SU-DHL-6 (cell line): Measurements from ENCODE around the gene C1QTNF6.

ENCODE experiments used
- H2AFZ ChIP-seq: fragments of 200-600 bp; sonication (generic); 2 replicates; pipeline ENCODE4 v1.6.1; 2014; ENCODE audit warnings: low read depth, mild to moderate bottlenecking, moderate library complexity, mixed read lengths, antibody characterized with exemption, low read length; ENCODE audit not compliant: severe bottlenecking
- H3F3A ChIP-seq: fragments of 200-600 bp; shearing (Covaris generic); 2 replicates; pipeline ENCODE4 v1.6.0; 2016; ENCODE audit warnings: antibody characterized with exemption, mild to moderate bottlenecking; ENCODE audit not compliant: insufficient read depth
- H3K27ac ChIP-seq: fragments of 200-600 bp; sonication (generic); 2 replicates; pipeline ENCODE4 v1.5.1; 2016; ENCODE audit warnings: low read depth, mild to moderate bottlenecking, low read length, moderate library complexity, mixed read lengths
- H3K27me3 ChIP-seq: fragments of 200-600 bp; sonication (generic), shearing (Covaris generic); 2 replicates; pipeline ENCODE4 v1.6.0; 2014; ENCODE audit warnings: mild to moderate bottlenecking, low read length
- H3K36me3 ChIP-seq: fragments of 200-600 bp; sonication (generic); 2 replicates; pipeline ENCODE4 v1.6.1; 2014; ENCODE audit warnings: mild to moderate bottlenecking, low read length, mixed read lengths
- H3K4me2 ChIP-seq: fragments of 300-600, 200-600 bp; shearing (Covaris generic), sonication (generic); 2 replicates; pipeline ENCODE4 v1.6.0; 2014; ENCODE audit warnings: low read length, low read depth, mild to moderate bottlenecking; ENCODE audit not compliant: poor library complexity, severe bottlenecking
- H3K4me3 ChIP-seq: fragments of 200-600 bp; sonication (generic); 2 replicates; pipeline ENCODE4 v1.5.1; 2014; ENCODE audit warnings: antibody characterized with exemption, low read length, mild to moderate bottlenecking, mixed read lengths; ENCODE audit not compliant: insufficient read depth, poor library complexity, severe bottlenecking
- H3K79me2 ChIP-seq: fragments of 200-600 bp; sonication (generic); 2 replicates; pipeline ENCODE4 v1.6.1; 2014; ENCODE audit warnings: mild to moderate bottlenecking, low read length, moderate library complexity; ENCODE audit not compliant: insufficient read depth
- H3K9ac ChIP-seq: fragments of 200-600 bp; sonication (generic); 2 replicates; pipeline ENCODE4 v1.7.0; 2014; ENCODE audit warnings: mild to moderate bottlenecking, low read length
- H3K9me2 ChIP-seq: fragments of 200-600 bp; sonication (generic); replicated peaks from 2 replicates; pipeline ENCODE4 v1.6.1; 2014; ENCODE audit warnings: low read length; ENCODE audit not compliant: insufficient read depth
- H3K9me3 ChIP-seq: fragments of 200-600 bp; sonication (generic); 2 replicates; pipeline ENCODE4 v1.6.1; 2014; ENCODE audit warnings: low read length, mixed read lengths; ENCODE audit not compliant: insufficient read depth
- H4K20me1 ChIP-seq: fragments of 200-600 bp; sonication (generic); 2 replicates; pipeline ENCODE4 v1.6.1; 2014; ENCODE audit warnings: low read depth, mild to moderate bottlenecking, antibody characterized with exemption, low read length, moderate library complexity, mixed read lengths
- CTCF ChIP-seq: fragments of 200-600 bp; sonication (generic); IDR thresholded peaks from one replicate; pipeline ENCODE4 v1.5.1; 2017; ENCODE audit warnings: antibody characterized with exemption, mild to moderate bottlenecking, low read length, moderate library complexity; ENCODE audit not compliant: insufficient read depth, poor library complexity, severe bottlenecking
- EZH2phosphoT487 ChIP-seq: fragments of 200-600 bp; sonication (generic), shearing (Covaris generic); conservative IDR thresholded peaks from 2 replicates; pipeline ENCODE4 v1.6.1; 2018; ENCODE audit warnings: mild to moderate bottlenecking, antibody characterized with exemption, low read length, moderate library complexity, mixed read lengths

C1QTNF6 gene

GRCh38 chr22:37218399-37218770, 30.3 kb upstream of the C1QTNF6 start:
- Histone ChIP-seq H3K36me3 (no peaks in the 10 kb centered on the region), H3K9ac (no peak overlapping the region; the same call in 1 of the 2 replicates), H4K20me1 (no peaks in the 10 kb centered on the region), H3K4me3 (no peak overlapping the region), H3K27me3 (no peaks in the 10 kb centered on the region), H3K79me2 (no peaks in the 10 kb centered on the region), H2AFZ (no peak overlapping the region), H3F3A (peaks cover 26% of the 10 kb centered on the region), H3K9me2 (no peaks in the 10 kb centered on the region), H3K27ac (peak overlapping the region; percentile 80), H3K9me3 (no peaks in the 10 kb centered on the region), H3K4me2 (peak overlapping the region; percentile 41)
- TF ChIP-seq EZH2phosphoT487, result no peak
- TF ChIP-seq CTCF, result no peak

- Histone ChIP-seq H3K9me3 (no peaks in the 10 kb centered on the region), H3K9me2 (no peaks in the 10 kb centered on the region), H3K27me3 (no peaks in the 10 kb centered on the region), H3K4me3 (no peak overlapping the region), H3K4me2 (no peak overlapping the region), H3K36me3 (no peaks in the 10 kb centered on the region), H3K79me2 (no peaks in the 10 kb centered on the region), H3K27ac (no peak overlapping the region), H3F3A (peaks cover 15% of the 10 kb centered on the region), H4K20me1 (no peaks in the 10 kb centered on the region), H3K9ac (no peak overlapping the region), H2AFZ (no peak overlapping the region)
- TF ChIP-seq EZH2phosphoT487 (no peak), CTCF (no peak)
Measured at GRCh38 chr22:37215890-37216289, 27.8 kb upstream of the C1QTNF6 start.

- Histone ChIP-seq H3F3A (peaks cover 13% of the 10 kb centered on the region), H4K20me1 (no peaks in the 10 kb centered on the region), H3K9ac (no peak overlapping the region), H3K27ac (no peak overlapping the region), H3K9me2 (no peaks in the 10 kb centered on the region), H3K4me2 (no peak overlapping the region), H2AFZ (no peak overlapping the region), H3K27me3 (no peaks in the 10 kb centered on the region), H3K79me2 (no peaks in the 10 kb centered on the region), H3K9me3 (no peaks in the 10 kb centered on the region), H3K4me3 (no peak overlapping the region), H3K36me3 (no peaks in the 10 kb centered on the region)
- TF ChIP-seq CTCF (no peak), EZH2phosphoT487 (no peak)
Measured at GRCh38 chr22:37214731-37215030, 26.6 kb upstream of the C1QTNF6 start.
